IPS-11a (cell line): ENCODE results near the gene RNASET2.
"Not testable (repeated sequence)": the region's sequence is repeated elsewhere in the genome, so short reads cannot be mapped to it uniquely, and the experiment has no call there.

Experiments
- H3K4me3 ChIP-seq: one replicate; pipeline ENCODE4 v1.5.1; 2013; ENCODE audit warnings: low read depth, low read length, control low read depth

The RNASET2 gene

DNA sequence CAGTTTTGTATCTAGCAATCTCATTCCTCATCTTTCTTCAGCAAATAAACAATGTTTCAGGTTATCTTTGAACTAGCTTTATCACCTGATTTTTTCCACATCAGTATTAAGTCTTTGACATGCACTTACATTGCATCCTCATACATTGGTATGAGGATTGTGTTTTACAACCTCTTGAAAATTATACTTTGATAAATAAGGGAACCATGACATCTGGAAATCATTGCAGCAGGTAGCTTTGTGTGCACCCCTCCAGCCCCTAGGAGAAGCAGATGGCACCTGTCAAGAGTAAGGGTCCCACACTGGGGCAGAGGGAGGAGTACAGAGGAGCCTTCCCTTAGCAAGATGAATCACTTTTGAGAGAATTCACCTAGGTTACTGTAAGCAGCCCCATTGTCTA lies 13.7 kb upstream of the RNASET2 start:
- no peak overlapping the region for H3K4me3 ChIP-seq

DNA sequence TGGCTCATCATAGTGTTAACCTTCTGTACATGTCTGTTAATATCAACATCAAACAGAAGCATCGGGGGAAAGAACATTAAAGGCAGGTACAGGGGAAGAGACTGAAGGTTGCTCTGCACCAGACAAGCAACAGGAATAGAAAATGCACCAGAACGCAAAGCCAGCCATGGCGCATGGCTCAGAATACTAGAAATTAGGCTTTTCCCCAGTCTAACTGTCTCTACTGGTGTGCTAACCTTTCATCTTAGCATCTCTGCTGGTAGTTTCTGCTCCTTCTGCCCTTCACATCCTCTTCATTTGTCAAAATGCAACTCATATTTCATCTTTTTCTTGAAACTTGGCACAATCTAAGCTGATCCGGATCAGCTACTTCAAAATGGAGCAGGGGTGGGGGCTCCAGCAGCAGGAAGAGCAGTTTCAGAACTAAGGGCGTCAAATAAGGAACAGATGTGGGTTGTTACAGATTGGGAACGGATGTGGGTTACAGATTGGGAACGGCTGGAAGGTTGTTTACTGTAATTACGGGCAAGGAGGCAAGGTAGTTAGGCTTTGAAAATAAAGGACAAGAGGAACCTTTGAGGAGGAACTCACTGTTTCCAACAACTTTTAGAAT lies 13.1 kb upstream of the RNASET2 start:
- no peak overlapping the region for H3K4me3 ChIP-seq

DNA sequence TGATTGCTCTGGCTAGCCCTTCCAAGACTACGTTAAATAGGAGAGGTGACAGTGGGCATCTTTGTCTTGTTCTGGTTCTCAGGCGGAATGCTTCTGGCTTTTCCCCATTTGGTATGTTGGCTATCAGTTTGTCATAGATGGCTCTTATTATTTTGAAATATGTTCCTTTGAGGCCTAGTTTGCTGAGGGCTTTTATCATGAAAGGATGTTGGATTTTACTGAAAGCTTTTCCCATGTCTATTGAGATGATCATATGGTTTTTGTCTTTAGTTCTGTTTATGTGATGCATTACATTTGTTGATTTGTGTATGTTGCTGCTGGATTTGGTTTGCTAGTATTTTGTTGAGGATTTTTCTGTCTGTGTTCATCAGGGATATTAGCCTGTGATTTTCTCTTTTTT lies 9.9 kb upstream of the RNASET2 start:
- no peak overlapping the region for H3K4me3 ChIP-seq

DNA sequence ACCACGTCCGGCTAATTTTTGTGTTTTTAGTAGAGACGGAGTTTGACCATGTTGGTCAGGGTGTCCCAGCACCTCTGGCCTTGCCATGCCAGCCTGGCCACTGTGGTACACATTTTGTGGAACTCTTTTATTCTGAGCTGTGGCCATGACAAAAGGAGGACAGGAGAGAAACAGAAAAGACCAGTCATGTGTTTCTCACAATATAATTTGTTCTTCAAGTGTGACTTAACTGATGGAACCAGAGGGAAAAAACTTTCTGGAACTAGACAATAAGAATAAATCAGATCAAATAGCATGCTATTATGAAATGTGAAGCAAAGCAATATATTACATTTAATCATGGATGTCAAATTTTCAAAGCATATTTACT lies 4.2 kb upstream of the RNASET2 start:
- no peak overlapping the region for H3K4me3 ChIP-seq

DNA sequence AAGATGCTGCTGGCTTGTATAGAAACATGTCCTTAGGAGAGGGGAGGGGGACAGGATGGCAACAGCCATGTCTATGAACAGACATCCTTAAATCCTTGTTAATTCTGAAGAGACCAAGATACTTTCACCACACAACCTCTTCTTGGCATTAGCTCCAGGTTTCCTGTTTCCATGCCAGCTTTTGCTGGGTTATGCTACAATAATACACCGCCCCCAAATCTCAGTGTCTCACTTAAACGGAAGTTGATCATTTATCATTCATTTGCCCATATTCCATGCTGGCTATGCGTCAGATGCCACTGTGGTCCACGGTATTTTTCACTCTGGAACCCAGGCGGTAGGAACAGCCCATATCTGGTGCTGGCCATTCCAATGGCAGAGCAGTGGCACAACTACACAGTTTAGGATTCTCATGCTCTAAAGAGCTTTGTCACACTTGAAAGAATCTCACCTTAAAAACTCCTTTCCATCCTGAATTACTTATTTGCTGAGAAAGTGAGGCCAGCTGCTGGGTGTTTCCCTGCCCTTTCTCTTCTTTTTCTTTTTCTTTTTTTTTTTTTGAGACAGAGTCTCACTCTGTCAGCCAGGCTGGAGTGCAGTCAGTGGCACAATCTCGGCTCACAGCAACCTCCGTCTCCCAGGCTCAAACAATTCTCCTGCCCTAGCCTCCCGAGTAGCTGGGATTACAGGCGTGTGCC lies 3.7 kb upstream of the RNASET2 start:
- H3K4me3 ChIP-seq: no peak overlapping the region

DNA sequence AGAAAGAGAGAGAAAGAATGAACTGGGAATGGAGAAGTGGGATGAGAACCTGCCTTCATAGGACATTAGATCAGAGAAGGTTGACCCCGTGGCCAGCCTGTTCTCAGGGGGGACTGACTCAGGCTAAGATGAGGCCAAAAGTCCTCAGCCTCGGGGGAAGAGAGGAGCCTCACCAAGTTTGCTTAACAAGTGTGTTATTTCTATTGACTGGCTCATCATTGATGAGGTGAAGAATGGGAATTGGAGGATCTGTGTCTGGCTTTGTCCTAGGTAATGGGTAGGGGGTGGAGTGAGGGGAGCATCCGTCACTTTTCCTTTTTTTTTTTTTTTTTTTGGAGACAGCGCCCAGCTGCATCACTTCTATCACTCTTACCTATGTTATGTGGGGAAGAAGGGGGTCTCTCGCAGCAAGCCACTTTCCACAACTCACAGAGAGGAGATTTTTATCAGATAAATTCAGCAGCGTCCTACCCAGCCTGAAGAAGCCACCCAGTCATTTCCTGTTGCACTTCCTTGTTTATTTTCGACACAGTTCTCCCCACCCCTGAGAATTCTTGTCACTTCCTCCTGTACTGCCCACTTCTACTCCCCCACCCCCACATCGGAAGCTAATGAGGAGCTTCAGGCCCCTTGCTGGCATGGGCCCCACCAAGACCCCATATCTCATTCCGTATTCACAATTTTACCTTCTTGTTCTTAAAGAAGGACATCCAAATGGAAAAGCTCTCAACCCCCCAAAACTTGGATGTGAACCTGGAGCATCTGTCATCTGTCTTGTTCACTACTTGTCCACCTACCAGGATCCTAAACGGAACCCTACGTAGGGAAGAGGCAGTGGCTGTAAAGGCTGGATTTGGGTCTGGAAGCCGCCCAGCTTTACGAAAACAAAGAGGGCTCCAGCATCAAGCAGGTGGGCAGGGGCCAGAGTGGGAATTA lies 2.8 kb upstream of the RNASET2 start:
- no peak overlapping the region for H3K4me3 ChIP-seq

DNA sequence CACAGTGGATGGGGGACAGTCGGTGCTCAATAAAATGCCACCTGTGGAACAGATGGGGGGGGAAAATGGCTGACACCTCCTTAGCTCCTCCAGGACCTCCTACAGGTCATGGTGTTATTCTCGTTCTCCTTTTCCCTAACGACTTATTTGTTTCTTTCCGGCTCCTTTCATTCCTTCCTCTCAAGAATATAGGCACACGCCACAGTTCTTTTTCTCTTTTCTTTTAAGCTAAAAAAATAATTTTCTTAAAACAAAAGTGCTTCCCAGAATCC lies 1.4 kb upstream of the RNASET2 start:
- H3K4me3 ChIP-seq: no peak overlapping the region

DNA sequence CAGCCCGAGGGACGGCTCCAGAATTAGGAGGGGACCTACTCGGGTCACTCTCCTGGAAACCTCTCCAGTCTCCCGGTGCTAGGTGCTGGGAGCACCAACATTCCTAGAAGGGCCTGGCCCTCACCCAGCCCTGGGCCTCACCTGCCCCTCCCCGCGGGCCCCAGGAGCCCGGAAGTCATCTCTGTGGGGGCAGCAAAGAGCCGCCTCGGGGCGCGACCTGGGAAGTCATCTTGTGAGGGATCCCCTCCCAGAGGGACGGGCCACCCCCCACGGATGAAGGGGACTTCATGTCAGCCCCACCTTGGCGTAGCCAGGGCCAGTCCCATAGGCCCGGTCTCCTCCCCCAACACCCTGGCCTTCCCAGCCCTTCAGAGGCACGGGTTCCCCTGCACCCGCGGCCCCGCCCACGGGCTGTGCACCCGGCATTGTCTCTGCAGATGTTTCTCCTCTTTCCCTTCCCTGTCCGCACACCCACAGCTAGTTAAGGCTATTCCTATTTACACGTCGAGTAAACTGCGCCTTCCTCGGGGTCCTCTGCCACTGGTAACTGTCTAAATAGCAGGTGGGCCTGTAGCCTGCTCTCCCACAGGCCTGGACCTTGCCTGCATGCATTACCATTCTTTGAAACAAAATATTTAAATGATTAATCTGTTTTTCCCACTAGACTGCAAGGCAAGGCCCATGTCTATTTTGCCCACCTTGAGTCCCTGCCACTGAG lies 896 bp upstream of the RNASET2 start:
- peak overlapping the region; percentile 74 for H3K4me3 ChIP-seq

DNA sequence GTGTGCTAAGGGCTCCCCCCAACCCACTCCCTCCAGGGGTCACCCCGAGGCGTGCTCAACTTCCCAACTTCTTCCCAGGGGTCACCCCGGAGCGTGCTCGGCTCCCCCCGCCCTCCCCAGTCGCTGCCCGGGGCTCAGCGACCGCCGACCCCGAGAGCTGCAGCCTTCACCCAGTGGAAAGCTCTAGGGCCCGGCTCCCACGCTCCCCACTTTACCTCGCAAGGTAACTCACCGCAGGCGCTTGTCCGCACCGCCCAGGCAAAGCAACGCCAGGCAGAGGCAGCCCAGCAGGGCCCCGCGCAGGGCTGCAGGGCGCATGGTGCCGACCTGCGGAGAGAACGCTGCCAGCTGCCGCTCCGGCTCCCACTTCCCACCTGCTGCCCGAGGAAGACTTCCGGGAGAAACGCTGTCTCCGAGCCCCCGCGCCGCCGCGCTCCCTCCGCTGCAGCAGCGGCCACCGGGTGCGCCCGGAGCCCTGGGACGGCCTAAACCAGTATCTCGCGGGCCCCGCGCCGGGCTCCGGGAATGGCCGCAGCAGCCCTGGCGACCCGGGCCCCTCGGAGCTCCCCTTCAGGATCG lies 396 bp downstream of the RNASET2 start:
- H3K4me3 ChIP-seq: peak overlapping the region; percentile 74

DNA sequence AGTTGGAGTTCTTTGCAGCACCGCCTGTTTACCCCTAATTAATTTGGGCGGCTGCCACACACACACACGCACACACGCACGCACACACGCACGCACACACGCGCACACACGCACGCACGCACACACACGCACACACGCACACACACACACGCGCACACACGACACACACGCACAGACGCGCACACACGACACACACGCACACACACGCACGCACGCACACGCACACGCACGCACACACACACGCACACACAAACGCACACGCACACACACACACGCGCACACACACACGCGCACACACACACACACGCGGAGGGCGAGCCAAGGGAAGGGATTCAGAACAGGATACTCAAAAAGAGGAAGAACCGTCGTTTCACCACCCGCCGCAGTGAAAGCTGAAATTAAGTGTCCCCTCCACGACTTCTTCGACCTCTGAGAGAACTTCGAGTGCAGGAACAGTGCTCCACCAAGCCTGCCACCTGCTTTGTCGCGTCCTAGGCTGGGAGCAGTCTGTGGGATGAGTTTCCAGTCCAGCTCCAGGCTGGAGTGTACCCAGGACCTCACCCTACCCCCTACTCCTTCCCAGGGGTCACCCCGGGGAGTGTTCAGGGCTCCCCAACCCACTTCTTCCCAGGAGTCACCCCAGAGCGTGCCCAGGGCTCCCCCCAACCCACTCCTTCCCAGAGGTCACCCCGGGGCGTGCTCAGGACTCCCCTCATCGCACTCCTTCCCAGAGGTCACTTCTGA lies 1.1 kb downstream of the RNASET2 start:
- peak overlapping the region; percentile 74 for H3K4me3 ChIP-seq

DNA sequence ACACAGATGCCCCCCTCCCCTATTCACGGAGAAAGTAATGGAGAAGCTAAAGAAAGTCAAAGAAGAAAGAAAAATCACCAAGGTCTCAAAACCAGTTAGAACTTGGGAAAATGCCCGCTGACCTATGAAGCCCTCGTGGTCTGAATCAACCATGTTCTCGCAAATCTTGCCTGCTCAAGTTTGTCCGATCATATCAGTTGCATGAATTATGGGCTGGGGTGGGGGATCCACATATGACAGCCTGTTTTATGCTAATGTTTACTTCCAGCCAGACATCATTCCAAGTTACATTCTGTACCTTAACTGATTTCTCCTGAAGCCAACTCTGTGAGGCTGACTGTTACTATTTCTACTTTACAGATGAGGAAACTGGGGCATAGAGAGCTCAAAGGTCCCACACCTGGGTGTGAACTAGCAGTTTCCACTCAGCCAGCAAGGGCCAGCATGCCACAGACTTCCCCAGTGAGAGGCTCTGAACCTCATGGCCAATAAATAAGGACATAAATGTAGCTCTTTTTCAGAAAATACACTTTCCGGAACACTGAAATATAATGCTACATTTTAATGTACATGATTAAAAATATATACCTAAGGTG lies 2.1 kb downstream of the RNASET2 start:
- no peak overlapping the region for H3K4me3 ChIP-seq

DNA sequence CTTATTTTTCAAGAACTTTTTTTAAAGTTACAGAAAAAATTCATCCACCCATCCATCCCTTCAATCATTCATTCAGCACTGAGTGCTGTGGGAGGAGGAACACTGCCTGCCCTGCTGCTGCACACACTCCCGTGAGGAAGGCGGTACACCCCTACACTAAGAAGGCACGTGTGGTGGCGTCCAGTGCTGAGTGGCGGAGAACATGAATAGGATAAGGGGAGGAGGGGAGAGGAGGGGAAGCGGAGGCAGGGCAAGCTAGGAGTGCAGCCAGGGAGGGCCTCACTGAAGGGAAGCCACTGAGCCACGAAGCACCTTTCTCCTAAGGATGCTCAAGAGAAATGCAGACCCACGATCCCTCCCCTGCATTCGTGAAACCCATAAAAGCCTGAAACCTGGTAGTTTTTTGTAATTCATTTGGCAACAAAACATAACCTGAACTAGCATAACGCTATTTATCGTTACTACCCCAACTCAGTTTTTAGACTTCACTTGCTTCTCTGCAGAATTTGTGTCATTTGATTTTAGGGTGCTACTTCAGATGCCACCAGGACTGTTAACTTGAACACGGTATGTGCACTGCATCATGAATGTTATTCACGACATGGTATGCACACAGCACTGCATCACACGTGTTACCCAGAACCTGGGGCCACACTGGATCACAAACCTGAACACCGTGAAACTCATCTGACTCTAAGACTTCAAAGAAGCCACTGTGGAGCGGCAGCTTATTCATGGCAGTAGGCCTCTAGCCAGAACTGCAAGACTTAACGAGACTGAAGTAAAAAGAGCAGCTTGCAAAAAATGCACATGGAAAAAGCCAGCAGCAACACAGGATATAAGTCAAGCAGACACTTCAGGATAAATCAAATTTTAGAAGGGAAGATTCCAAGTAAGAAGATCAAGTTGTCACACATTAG lies 3.5 kb downstream of the RNASET2 start:
- H3K4me3 ChIP-seq: no peak overlapping the region

DNA sequence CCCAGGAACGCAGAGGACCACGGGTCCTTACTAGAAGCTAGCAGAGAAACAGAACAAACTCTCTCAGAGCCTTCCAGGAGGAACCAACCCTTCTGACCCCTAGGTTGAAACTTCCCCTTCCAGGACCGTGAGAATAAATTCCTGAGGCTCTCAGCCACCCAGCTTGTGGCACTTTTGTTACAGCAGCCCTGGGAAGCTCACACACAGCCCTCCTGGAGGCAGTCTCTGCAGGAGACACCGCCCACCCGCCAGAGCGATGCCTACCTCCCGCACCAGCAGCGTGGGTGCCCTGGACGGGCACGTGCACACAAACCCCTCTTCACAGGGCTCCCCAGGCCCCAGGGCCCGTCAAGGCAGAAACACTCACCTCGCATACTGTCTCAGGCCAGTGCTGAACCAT lies 4.2 kb downstream of the RNASET2 start:
- H3K4me3 ChIP-seq: no peak overlapping the region

DNA sequence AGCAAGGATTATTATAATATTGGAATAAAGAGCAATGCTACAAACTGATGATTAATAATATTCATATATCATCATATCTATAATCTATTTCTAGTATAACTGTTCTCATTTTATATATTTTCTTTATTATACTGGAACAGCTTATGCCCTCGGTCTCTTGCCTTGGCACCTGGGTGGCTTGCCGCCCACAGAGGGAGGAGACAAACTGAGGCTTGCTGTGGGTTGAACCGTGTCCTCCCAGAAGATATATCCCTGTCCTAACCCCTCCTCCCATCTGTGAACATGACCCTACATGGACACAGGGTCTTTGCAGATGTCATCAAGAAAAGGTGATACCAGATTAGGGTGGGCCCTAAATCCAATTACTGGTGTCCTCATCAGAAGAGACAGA lies 4.7 kb downstream of the RNASET2 start:
- H3K4me3 ChIP-seq: no peak overlapping the region

DNA sequence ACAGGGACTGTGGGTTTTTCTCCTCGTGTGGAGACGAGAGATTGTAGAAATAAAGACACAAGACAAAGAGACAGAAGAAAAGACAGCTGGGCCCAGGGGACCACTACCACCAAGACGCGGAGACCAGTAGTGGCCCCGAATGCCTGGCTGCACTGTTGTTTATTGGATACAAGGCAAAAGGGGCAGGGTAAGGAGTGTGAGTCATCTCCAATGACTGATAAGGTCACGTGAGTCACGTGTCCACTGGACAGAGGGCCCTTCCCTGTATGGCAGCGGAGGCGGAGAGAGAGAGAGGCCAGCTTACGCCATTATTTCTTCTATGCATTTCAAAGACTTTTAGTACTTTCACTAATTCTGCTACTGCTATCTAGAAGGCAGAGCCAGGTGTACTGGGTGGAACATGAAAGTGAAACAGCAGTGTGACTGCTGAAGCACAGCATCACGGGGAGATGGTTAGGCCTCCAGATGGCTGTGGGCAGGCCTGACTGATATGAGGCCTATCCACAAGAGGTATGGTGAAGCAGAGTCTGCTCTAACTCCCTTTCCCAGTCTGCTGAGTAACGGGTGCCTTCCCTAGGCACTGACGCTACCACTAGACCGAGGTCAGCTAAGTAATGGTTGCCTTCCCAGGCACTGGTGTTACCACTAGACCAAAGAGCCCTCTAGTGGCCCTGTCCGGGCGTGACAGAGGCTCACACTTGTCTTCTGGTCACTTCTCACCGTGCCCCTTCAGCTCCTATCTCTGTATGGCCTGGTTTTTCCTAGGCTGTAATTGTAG lies 5.3 kb downstream of the RNASET2 start:
- not testable (repeated sequence) for H3K4me3 ChIP-seq

DNA sequence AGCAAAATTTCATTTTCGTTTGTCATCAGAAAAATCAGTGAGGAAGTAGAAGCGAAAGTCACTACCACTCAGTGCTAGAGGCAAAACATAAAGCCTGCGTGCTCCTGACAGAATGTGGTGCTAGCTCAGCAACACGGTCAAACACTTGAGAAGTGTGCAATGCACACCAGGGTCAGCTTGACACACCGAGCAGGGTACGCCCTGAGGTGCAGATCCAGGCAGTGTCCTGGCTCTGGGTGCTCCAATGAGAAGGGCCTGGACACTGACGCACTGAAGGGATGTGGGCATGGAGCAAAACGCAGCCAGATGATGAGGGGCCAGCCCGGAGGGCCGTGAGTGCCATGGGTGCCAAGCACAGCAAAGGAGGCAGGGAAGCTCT lies 5.9 kb downstream of the RNASET2 start:
- H3K4me3 ChIP-seq: no peak overlapping the region

DNA sequence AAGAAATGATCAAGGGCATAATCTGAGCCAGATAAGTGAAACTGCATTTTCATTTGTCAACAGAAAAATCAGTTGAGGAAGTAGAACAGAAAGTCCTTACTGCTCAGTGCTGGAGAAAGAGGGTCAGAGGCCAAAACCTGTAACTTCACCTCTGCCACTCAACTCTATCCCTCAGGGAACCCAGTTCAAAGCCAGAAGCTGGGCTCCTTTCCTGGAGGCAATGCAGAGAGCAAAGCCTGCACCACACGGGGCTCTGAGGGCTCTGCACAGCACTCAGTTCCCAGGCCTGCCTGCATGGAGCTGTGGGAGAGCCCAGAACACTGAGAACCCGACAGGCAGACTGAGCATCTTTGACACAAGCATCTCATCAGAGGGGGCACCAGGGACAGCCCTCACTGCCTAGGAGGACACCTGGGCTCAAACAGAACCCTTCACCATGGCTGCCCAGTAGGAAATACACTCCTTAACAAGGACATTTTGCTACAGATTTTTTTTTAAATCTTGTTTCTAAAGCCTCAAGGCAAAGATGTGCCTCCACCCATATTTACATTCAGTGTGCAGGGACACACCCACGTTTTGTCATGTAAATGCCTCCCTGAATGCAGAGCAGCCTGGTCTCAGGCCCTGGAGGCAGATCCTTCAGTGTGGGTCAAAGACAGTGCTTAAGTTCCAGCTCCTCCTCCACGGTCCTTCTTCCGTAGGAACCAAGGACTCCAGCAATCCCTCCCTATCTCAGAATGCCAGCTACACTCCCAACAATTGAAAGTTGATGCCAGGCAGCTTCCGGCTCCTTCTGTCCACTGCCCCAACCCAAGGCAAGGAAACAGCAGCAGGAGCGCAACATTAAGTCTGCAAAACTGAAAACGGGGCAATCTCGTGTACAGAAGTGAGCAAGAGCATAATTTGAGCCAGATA lies 6.6 kb downstream of the RNASET2 start:
- no peak overlapping the region for H3K4me3 ChIP-seq
